Suppressor macrophage treated with lipopolysaccharide for 4 hours (primary cell): ENCODE data around the gene PKD1.

Experiments used
- DNase-seq: peaks from one replicate; pipeline ENCODE4 v3.0.0-alpha.2; 2020

Gene PKD1

GRCh38 chr16:2066139-2066538 is 69.6 kb downstream of the PKD1 start:
- DNase-seq: no peak

- no peak for DNase-seq
Observed at GRCh38 chr16:2064368-2064945, 71.2 kb downstream of the PKD1 start.

- no peak for DNase-seq
Observed at GRCh38 chr16:2063861-2064260, 71.8 kb downstream of the PKD1 start.

GRCh38 chr16:2062801-2063200 is 72.9 kb downstream of the PKD1 start:
- DNase-seq: no peak

- DNase-seq: no peak
Observed at GRCh38 chr16:2061526-2061925, 74.2 kb downstream of the PKD1 start.

GRCh38 chr16:2061023-2061422 is 74.7 kb downstream of the PKD1 start:
- no peak for DNase-seq

- DNase-seq: no peak
Observed at GRCh38 chr16:2060346-2060745, 75.4 kb downstream of the PKD1 start.

GRCh38 chr16:2058872-2059271 is 76.8 kb downstream of the PKD1 start:
- no peak for DNase-seq

- no peak for DNase-seq
Observed at GRCh38 chr16:2058420-2058819, 77.3 kb downstream of the PKD1 start.

GRCh38 chr16:2057438-2057837 is 78.3 kb downstream of the PKD1 start:
- no peak for DNase-seq

GRCh38 chr16:2056681-2057407 is 78.9 kb downstream of the PKD1 start:
- no peak for DNase-seq

- no peak for DNase-seq
Observed at GRCh38 chr16:2056077-2056476, 79.6 kb downstream of the PKD1 start.

- no peak for DNase-seq
Observed at GRCh38 chr16:2054543-2055245, 81.0 kb downstream of the PKD1 start.

- no peak for DNase-seq
Observed at GRCh38 chr16:2053897-2054296, 81.8 kb downstream of the PKD1 start.

- DNase-seq: no peak
Observed at GRCh38 chr16:2053211-2053610, 82.5 kb downstream of the PKD1 start.

GRCh38 chr16:2048116-2048543 is 87.6 kb downstream of the PKD1 start:
- no peak for DNase-seq

- DNase-seq: peak; percentile 97
Observed at GRCh38 chr16:2047330-2048115, 88.2 kb downstream of the PKD1 start, which contains the start of the genes NTHL1 and TSC2. Gene NTHL1 (minus strand): TSS chr16:2047834. CDS start chr16:2047823, 11 bp downstream. Gene TSC2 (plus strand): TSS chr16:2047985. CDS start chr16:2048616, 631 bp downstream.

- DNase-seq: no peak
Observed at GRCh38 chr16:2046893-2047329, 88.8 kb downstream of the PKD1 start.

- DNase-seq: no peak
Observed at GRCh38 chr16:2045965-2046892, 89.5 kb downstream of the PKD1 start.

- DNase-seq: no peak
Observed at GRCh38 chr16:2044541-2044940, 91.2 kb downstream of the PKD1 start.

GRCh38 chr16:2043667-2044451 is 91.8 kb downstream of the PKD1 start:
- peak; percentile 75 for DNase-seq
